Mesendoderm (in vitro differentiated cells): ENCODE data around the gene TMEM181.
"Not testable (repeated sequence)": the region's sequence is repeated elsewhere in the genome, so short reads cannot be mapped to it uniquely, and the experiment has no call there.

Experiments
- DNase-seq: peaks from one replicate; pipeline ENCODE4 v3.0.0; 2013
- H2AK5ac ChIP-seq: 2 replicates; pipeline ENCODE4 v1.6.1; 2013; ENCODE audit warnings: low read length, inconsistent platforms
- H2BK120ac ChIP-seq: 2 replicates; pipeline ENCODE4 v1.6.1; 2013; ENCODE audit warnings: low read depth, mild to moderate bottlenecking, low read length, moderate library complexity, mixed read lengths
- H2BK15ac ChIP-seq: replicated peaks from 2 replicates; pipeline ENCODE4 v1.6.1; 2013; ENCODE audit warnings: low read depth, mild to moderate bottlenecking, moderate library complexity
- H2BK5ac ChIP-seq: 2 replicates; pipeline ENCODE4 v1.6.1; 2013; ENCODE audit warnings: low read length, inconsistent platforms
- H3K18ac ChIP-seq: 2 replicates; pipeline ENCODE4 v1.6.1; 2013; ENCODE audit warnings: mild to moderate bottlenecking, low read length, mixed read lengths
- H3K23ac ChIP-seq: one replicate; pipeline ENCODE4 v1.6.1; 2013; ENCODE audit warnings: low read length
- H3K27ac ChIP-seq: 2 replicates; pipeline ENCODE4 v1.5.1; 2013; ENCODE audit warnings: low read depth, mild to moderate bottlenecking, inconsistent platforms, low read length, moderate library complexity
- H3K27me3 ChIP-seq: 2 replicates; pipeline ENCODE4 v1.6.1; 2013; ENCODE audit warnings: low read length, control low read depth, mild to moderate bottlenecking, inconsistent platforms; ENCODE audit not compliant: insufficient read depth, poor library complexity
- H3K36me3 ChIP-seq: 2 replicates; pipeline ENCODE4 v1.6.1; 2013; ENCODE audit warnings: low read length, inconsistent platforms; ENCODE audit not compliant: control insufficient read depth, insufficient read depth
- H3K4ac ChIP-seq: one replicate; pipeline ENCODE4 v1.6.1; 2013; ENCODE audit warnings: low read depth, mild to moderate bottlenecking, low read length, moderate library complexity
- H3K4me1 ChIP-seq: 2 replicates; pipeline ENCODE4 v1.6.1; 2013; ENCODE audit warnings: low read depth, low read length, inconsistent platforms; ENCODE audit not compliant: control insufficient read depth
- H3K4me2 ChIP-seq: 2 replicates; pipeline ENCODE4 v1.6.1; 2013; ENCODE audit warnings: low read length
- H3K4me3 ChIP-seq: 2 replicates; pipeline ENCODE4 v1.5.1; 2013; ENCODE audit warnings: mild to moderate bottlenecking, low read length
- H3K56ac ChIP-seq: one replicate; pipeline ENCODE4 v1.6.1; 2013; ENCODE audit warnings: low read length
- H3K79me1 ChIP-seq: 2 replicates; pipeline ENCODE4 v1.6.1; 2013; ENCODE audit warnings: low read length, inconsistent platforms
- H3K79me2 ChIP-seq: 2 replicates; pipeline ENCODE4 v1.6.1; 2013; ENCODE audit warnings: mild to moderate bottlenecking, low read length; ENCODE audit not compliant: control insufficient read depth, insufficient read depth
- H3K9ac ChIP-seq: 2 replicates; pipeline ENCODE4 v1.6.1; 2013; ENCODE audit warnings: low read length, inconsistent platforms
- H4K5ac ChIP-seq: one replicate; pipeline ENCODE4 v1.6.1; 2013; ENCODE audit warnings: low read length
- H4K8ac ChIP-seq: one replicate; pipeline ENCODE4 v1.6.1; 2013; ENCODE audit warnings: low read depth, mild to moderate bottlenecking, control low read depth, low read length, moderate library complexity
- WGBS: extraction: QIAGEN DNeasy Blood & Tissue Kit; methylation state at CpG from one replicate; pipeline ENCODE4 v1.1.7; 2013; ENCODE audit warnings: low lambda C conversion rate, missing lambda C conversion rate; ENCODE audit not compliant: insufficient coverage; ENCODE audit errors: extremely low coverage; 5-methylcytosine and 5-hydroxymethylcytosine counted together

TMEM181 gene

DNA sequence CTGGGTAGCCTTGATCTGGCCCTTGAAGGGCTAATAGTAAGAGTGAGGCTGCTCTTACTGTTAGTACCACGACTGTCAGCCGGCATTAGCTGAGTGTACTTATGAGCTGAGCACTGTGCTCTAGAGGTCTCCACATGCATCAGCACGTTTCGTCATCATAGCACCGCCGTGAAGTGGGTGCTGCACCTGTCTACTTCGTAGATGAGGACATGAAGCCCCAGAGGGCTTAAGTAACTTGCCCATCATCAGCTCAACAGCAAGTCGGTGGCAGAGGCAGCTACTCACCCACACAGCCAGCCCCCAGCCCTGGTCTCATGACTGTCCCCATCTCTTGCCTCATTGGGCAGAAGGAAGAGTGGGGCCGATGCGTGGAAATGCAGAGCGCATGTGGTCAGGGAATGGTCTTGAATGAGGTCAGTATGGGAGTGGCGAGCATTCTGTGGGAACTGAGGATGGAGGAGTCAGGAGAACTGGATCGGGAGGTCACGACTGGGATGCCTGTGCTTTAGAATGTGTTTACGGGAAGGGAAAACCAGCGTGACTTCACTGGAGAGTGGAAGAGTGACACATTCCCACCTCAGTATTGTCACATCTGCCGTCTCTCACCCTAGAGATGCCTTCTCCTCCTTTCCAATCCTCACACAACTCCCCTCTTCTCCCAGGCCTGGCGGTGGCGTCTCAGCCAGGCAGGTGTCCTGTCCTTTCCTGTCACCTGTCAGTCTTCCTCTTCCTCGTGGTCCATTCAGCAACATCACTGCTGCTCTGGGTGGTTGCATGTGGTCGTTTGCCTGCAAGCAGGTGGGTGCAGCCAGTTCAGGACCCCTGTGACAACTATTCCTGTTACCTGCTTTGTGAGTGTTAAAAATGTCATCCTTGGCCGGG is 95.9 kb downstream of the TMEM181 start:
- no peak overlapping the region for H3K4me2 ChIP-seq
- H3K18ac ChIP-seq: no peak overlapping the region
- no peak overlapping the region for H3K23ac ChIP-seq
- no peak overlapping the region for H4K5ac ChIP-seq
- no peak overlapping the region for H3K4ac ChIP-seq
- H2BK5ac ChIP-seq: no peak overlapping the region
- no peak overlapping the region for H4K8ac ChIP-seq
- H3K27me3 ChIP-seq: no peaks in the 10 kb centered on the region
- no peak overlapping the region for H2BK15ac ChIP-seq
- H3K4me3 ChIP-seq: no peak overlapping the region
- no peak overlapping the region for H3K9ac ChIP-seq
- H3K79me1 ChIP-seq: no peaks in the 10 kb centered on the region
- H3K79me2 ChIP-seq: no peaks in the 10 kb centered on the region
- H2AK5ac ChIP-seq: no peak overlapping the region
- no peak overlapping the region for H3K56ac ChIP-seq
- no peaks in the 10 kb centered on the region for H3K4me1 ChIP-seq
- DNase-seq: no peak
- no CpG with 5 or more reads among the region's 22 CpGs for WGBS
- no peaks in the 10 kb centered on the region for H3K36me3 ChIP-seq
- no peak overlapping the region for H3K27ac ChIP-seq
- H2BK120ac ChIP-seq: no peak overlapping the region

- not testable (repeated sequence) for H4K8ac ChIP-seq, H3K4me1 ChIP-seq, H2BK5ac ChIP-seq, H2BK15ac ChIP-seq, H3K4me2 ChIP-seq, H3K79me2 ChIP-seq, H3K4ac ChIP-seq, DNase-seq, H3K56ac ChIP-seq, H2AK5ac ChIP-seq, H3K79me1 ChIP-seq, H3K9ac ChIP-seq, H3K4me3 ChIP-seq, H3K18ac ChIP-seq, H3K36me3 ChIP-seq, H2BK120ac ChIP-seq, H3K27me3 ChIP-seq, H3K23ac ChIP-seq, H3K27ac ChIP-seq, H4K5ac ChIP-seq
- no CpG with 5 or more reads among the region's 9 CpGs for WGBS
Measured at GRCh38 chr6:158656986-158657385, 97.1 kb downstream of the TMEM181 start.

DNA sequence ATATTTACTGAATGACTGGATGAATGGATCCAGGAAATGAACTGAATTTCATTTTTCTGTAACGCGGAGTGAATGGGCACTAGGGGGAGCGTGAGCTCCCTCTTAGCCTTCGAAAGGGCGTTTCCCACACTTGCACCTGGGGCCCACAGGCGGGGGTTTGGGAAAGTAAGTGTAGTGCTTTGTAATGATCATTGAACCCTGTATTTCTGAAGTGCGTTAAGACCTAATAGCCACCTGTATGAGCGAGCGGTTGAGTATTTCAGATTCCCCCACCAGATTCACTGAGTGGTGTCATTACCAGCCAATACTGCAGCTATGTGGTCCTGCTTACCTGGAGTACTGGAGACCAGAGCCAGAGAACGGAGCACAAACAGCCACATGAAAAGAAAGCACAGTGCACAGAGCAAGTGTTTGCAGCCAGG is 100.5 kb downstream of the TMEM181 start:
- H4K5ac ChIP-seq: no peak overlapping the region
- H3K27ac ChIP-seq: no peak overlapping the region
- H3K23ac ChIP-seq: no peak overlapping the region
- no peaks in the 10 kb centered on the region for H3K27me3 ChIP-seq
- DNase-seq: no peak
- no peak overlapping the region for H3K4ac ChIP-seq
- no peak overlapping the region for H2BK120ac ChIP-seq
- no peak overlapping the region for H2AK5ac ChIP-seq
- H3K4me3 ChIP-seq: no peak overlapping the region
- no peak overlapping the region for H3K9ac ChIP-seq
- H2BK15ac ChIP-seq: no peak overlapping the region
- no peaks in the 10 kb centered on the region for H3K4me1 ChIP-seq
- H3K18ac ChIP-seq: no peak overlapping the region
- H2BK5ac ChIP-seq: no peak overlapping the region
- no peaks in the 10 kb centered on the region for H3K79me1 ChIP-seq
- no peak overlapping the region for H4K8ac ChIP-seq
- no peak overlapping the region for H3K4me2 ChIP-seq
- H3K56ac ChIP-seq: no peak overlapping the region
- H3K79me2 ChIP-seq: no peaks in the 10 kb centered on the region
- H3K36me3 ChIP-seq: no peaks in the 10 kb centered on the region
- no CpG with 5 or more reads among the region's 10 CpGs for WGBS

DNA sequence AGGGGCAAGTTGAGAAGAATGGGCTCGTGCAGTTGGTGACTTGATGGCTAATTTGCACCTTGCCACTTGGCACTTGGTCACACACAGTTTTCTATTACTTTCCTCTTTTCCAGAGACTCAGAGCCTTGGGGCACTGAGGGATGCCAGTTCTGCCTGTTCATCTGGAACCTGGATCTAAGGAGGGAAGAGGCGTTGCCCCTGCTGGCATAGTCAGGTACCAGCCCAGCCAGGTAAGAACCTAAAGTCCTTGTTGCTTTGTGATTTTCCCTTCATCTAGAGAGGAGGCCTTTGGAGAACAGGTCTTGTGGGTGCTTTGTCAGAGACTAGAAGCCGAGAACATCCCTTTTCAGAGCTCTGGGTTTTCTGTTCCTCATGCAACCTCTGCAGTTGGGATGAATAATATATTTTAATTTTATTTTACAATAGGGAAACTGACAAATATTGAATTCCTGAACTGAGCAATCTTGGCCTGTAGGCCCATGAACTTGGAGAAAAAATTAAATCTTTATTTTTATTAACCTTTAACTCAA is 101.3 kb downstream of the TMEM181 start:
- H3K4me2 ChIP-seq: no peak overlapping the region
- H3K79me2 ChIP-seq: no peaks in the 10 kb centered on the region
- DNase-seq: no peak
- H4K5ac ChIP-seq: no peak overlapping the region
- no peaks in the 10 kb centered on the region for H3K27me3 ChIP-seq
- no peak overlapping the region for H3K56ac ChIP-seq
- H3K36me3 ChIP-seq: no peaks in the 10 kb centered on the region
- H3K4me1 ChIP-seq: no peaks in the 10 kb centered on the region
- no peak overlapping the region for H2AK5ac ChIP-seq
- no peak overlapping the region for H3K18ac ChIP-seq
- no peak overlapping the region for H3K27ac ChIP-seq
- H2BK120ac ChIP-seq: no peak overlapping the region
- no peak overlapping the region for H2BK15ac ChIP-seq
- no peak overlapping the region for H3K4ac ChIP-seq
- H2BK5ac ChIP-seq: no peak overlapping the region
- no CpG with 5 or more reads among the region's 3 CpGs for WGBS
- no peak overlapping the region for H3K23ac ChIP-seq
- no peaks in the 10 kb centered on the region for H3K79me1 ChIP-seq
- H3K9ac ChIP-seq: no peak overlapping the region
- no peak overlapping the region for H4K8ac ChIP-seq
- H3K4me3 ChIP-seq: no peak overlapping the region

GRCh38 chr6:158662607-158662953 is 102.7 kb downstream of the TMEM181 start:
- Histone ChIP-seq H4K8ac (no peak overlapping the region), H2BK15ac (no peak overlapping the region), H3K4me3 (no peak overlapping the region), H3K9ac (no peak overlapping the region), H4K5ac (no peak overlapping the region), H2BK120ac (no peak overlapping the region), H3K4me2 (no peak overlapping the region), H3K79me2 (no peaks in the 10 kb centered on the region), H3K27me3 (no peaks in the 10 kb centered on the region), H2BK5ac (no peak overlapping the region), H3K4ac (no peak overlapping the region), H3K4me1 (no peaks in the 10 kb centered on the region), H3K36me3 (no peaks in the 10 kb centered on the region), H3K27ac (no peak overlapping the region), H3K79me1 (no peaks in the 10 kb centered on the region), H3K23ac (no peak overlapping the region), H2AK5ac (no peak overlapping the region), H3K18ac (no peak overlapping the region), H3K56ac (no peak overlapping the region)
- WGBS: no CpG with 5 or more reads among the region's 3 CpGs
- no peak for DNase-seq
